IPS DF 4.7 (cell line): ENCODE results near the gene GMDS.

Experiments used
- DNase-seq: peaks from one replicate; pipeline ENCODE4 v3.0.0-alpha.2; 2013; ENCODE audit warnings: low spot score; ENCODE audit errors: extremely low read depth

Gene GMDS

DNA sequence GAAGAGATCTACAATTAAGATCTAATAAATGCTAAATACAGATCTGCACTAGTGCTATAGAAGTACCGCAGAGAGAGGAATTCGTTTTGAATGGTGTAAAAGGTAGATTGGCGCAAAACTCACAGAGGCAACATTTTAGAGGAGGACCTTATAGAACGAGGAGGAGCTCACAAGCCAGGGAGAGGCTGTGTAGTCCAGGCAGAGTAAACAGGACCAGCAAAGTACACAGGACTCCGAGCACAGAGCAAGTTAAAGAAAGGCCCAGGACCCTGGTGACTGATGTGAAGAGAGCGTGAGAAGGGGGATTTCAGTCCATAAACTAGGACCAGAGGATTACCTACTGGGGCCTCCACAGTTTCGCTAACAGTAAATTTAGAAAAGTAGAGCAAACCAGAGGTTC, 433.4 kb downstream of the GMDS start:
- no peak for DNase-seq

- no peak for DNase-seq
These were observed 434.5 kb downstream of the GMDS start for GRCh38 chr6:1810880-1811279.

GRCh38 chr6:1809291-1809988, 436.0 kb downstream of the GMDS start:
- no peak for DNase-seq

DNA sequence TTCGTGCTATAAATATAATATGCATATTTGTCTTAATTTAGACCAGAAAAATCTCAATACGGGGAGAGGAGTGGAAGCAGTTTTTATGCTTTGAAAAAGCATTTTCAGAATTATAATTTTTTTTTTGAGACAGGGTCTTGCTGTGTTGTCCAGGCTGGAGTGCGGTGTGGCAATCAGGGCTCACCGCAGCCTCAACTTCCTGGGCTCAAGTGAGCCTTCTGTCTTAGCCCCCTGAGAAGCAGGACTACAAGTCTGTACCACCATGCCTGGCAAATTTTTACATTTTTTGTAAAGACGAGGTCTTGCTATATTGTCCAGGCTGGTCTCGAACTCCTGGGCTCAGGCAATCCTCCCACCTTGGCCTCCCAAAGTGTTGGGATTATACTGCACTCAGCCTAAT, 438.5 kb downstream of the GMDS start:
- no peak for DNase-seq

- no peak for DNase-seq
These were observed 442.7 kb downstream of the GMDS start for GRCh38 chr6:1802491-1803395.

DNA sequence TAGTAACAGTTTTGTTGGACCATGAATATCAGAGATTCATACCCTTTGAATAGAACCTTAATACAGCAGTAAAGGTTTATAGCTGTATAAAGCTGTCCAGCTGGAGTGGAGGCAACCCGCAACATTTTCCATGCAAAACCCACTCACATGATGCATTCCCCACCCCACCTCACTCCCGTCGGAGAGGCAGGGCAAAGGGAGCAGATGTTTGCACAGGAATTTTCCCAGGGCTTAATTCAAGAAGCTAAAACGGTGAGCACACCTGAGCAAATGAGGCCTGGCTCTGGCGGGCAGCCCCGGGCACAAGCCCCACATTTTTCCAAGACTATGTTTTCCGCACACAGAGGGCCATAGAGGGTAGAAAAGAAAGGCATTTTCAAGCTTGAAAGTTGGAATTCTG, 444.0 kb downstream of the GMDS start:
- DNase-seq, result no peak

- no peak for DNase-seq
These were observed 444.6 kb downstream of the GMDS start for GRCh38 chr6:1800845-1801244.

DNA sequence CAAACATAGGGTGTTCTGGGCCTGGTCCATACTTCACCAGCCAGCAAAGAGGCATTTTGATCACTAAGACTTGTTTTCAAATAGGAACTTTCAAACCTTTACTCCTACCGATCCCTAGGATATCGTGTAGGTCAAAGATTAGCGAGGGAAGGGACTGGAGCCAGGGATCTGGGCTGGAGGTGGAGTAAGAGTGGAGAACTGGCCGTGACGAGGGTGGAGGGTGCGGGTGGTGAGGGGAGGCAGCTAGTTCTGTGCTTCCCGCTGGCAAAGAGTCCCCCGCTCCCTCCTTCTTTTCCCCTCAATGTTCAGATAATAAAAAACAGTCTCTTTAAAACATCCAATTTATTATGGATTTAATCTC, 446.5 kb downstream of the GMDS start:
- no peak for DNase-seq

- no peak for DNase-seq
These were observed 447.0 kb downstream of the GMDS start for GRCh38 chr6:1798303-1798964.

DNA sequence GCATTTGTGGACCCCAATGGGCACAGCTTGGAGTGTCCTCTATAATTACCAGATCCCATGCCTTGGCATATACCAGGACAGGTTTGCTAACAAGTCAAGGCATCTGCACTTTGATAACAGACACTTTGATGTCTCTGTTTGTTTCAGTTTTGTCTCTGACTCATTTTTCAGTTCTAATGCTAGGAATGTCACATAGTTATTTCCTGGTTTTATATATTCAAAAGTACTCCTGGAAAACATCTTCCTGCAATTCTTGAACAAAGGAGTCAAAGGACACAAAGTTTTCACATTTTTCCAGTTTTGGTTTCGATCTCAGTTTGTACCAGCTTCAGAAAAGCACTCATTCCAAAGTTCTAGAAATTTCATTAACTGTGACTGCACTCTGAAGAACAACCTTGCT, 447.6 kb downstream of the GMDS start:
- no peak for DNase-seq

GRCh38 chr6:1796706-1797529, 448.5 kb downstream of the GMDS start:
- DNase-seq, result no peak

- no peak for DNase-seq
These were observed 449.5 kb downstream of the GMDS start for GRCh38 chr6:1795910-1796309.

DNA sequence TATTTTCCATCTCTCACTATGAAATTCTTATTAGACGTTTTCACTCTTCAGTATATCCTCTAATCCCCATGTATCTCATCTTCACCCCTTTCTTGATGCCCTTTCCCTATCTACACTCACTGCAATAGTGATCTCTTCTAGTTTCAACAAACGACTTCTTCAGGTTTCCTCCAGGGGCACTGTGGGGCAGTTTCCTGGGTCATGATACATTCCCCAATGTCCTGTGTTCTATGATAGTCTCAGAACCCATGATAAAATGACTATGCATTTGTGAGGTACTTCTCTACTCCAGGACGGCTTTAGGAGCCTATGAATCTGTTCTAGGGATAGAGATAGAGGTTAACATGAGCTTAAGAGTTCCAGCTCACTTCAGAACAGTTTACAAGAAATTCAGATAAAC, 452.4 kb downstream of the GMDS start:
- DNase-seq, result no peak

GRCh38 chr6:1790684-1791083, 454.7 kb downstream of the GMDS start:
- no peak for DNase-seq

DNA sequence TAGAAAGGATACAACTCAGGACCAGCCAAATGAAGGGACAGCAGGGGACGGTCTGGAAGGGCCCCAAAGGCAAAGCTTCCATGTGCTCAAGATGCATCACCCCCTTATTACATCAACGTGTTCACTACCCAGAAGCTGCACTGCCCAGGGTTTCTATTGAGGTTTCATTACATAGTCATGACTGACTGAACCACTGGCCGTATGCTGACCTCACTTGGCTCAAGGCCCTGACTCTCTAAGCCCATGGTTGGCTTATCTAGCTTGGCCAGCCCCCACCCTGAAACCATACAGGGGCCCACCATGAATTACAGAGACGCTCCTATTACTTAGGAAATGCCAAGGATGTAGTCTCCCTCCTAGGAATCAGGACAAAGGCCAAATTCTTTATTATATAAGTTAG, 456.3 kb downstream of the GMDS start:
- DNase-seq, result no peak

DNA sequence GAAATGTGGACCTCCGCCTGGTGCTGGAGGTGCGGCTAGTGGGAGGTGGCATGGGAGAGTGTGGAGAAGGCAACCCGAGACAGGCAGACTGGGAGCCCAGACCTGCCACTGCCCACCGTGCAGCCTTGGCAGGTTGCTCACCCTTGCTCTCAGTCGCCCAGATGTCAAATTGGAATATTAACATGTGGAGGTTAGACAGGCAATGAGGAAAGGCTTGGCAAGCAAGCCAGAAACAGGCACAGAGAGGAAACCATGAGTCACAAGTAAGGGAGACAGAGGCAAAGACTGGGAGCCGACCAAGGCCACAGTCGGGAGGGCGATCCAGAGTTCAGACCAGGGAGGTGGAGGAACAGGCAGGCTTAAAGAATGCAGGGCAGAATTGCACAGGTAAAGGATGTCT, 457.5 kb downstream of the GMDS start:
- DNase-seq, result no peak

DNA sequence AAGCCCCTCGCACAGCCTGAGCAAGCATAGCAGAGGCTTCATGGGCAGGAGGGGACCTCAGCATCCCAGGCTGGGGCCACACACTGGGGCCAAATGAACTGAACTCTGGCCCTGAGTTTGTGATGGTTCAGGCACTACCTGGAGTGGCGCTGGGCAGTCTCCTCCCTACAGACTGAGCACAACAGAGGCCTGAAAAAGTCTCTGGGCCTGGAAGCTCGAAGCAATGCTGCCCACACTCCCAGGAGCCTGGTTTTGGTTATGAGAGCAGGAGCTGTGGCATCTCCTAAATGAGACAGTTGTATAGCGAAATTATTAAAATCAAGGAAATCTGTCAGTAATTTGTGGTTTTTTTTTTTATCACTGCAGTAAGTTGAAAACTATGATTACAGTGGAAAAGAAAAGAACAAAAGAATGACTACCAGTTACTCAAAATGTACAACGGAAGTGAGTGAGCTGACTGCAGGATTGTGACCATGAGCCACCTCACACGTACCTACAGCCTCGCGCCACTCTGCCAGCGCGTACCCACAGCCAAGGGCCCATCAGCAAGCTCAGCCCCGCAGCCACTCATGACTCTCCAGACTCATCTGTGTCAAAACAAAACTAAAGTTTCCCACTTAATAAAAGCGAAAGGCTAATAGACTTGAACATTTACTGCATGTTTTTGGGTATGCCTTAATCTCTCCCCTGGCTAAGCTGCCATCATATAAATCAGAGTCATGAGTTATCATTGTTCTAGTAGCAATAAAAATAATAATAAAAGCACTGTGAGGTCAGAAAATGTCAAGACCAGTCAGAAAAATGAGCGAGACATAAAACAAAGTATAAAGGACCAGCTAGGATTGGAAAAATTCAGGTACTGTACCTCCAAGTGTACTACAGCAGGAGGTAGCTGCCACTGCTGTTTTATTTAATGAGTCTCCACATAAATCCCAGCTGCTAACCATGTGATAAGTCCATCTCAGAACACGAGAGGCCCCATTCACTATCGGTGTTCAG, 458.7 kb downstream of the GMDS start:
- no peak for DNase-seq

- no peak for DNase-seq
These were observed 461.0 kb downstream of the GMDS start for GRCh38 chr6:1784422-1784884.

DNA sequence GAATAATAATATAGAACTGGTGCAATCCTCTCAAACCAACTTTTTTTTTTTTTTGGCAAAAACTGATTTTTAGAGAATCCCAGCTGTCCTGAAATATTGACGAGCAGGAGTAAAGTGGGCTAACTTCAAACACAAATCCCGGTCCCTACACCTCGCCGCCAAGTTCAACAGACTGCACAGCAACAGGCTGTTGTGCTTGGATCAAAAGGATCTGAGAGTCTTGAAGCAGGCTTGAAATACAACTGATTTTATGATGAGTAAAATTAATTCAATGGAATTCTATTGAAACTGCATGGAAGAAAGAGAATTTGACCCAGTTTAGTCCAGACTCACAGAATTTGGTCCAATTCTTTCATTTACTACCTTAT, 463.6 kb downstream of the GMDS start:
- no peak for DNase-seq

DNA sequence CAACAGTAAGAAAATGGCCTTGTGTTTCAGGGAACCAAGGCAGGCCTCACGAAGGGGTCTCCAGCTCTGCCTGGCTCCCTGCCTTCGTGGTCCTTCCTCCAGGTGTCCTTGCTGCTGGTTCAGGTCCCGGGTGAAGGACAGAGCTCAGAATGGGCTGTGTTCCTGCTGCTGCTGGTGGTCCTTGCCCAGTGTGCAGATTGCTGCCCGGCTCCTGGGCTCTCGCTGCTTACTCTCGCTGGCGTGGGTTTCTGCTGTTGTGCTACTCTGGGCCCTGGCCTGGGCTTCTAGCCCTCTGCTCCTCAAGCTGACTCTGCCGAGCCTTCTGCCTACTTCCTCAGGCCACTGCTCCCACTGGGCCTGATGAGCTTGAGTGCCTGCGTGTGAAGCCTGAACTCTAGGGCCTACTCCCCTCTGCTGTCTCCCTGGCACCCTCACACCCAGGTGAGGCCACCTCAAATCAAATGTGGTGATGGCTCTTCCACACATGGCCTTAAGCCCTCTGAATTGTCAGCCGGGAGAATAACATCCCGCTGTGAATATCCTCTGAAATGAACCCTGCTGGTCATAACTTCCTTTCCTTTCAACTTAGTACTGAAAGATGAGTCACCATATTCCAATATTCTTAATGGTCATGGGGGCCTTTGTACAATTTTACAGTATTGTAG, 464.1 kb downstream of the GMDS start:
- DNase-seq, result no peak
